Neural cell (in vitro differentiated cells): ENCODE data around the gene CCDC83. TPM values are rescaled to one million over a fixed set of nuclear protein-coding genes. Genes with fewer than 3 reads are reported as not detected.

Experiments
- H2AFZ ChIP-seq: fragments of 200-600, 300-800 bp; sonication (generic), shearing (Covaris generic); 2 replicates; pipeline ENCODE4 v1.6.0; 2014; ENCODE audit warnings: low read depth, mild to moderate bottlenecking, antibody characterized with exemption, low read length, moderate library complexity
- H3F3A ChIP-seq: fragments of 200-600 bp; shearing (Covaris generic); 2 replicates; pipeline ENCODE4 v1.6.1; 2016; ENCODE audit warnings: mild to moderate bottlenecking, moderate library complexity, mixed read lengths, antibody characterized with exemption, low read length; ENCODE audit not compliant: insufficient read depth, poor library complexity, severe bottlenecking
- H3K27ac ChIP-seq: fragments of 200-600, 300-800 bp; sonication (generic), shearing (Covaris generic); 2 replicates; pipeline ENCODE4 v1.5.1; 2014; ENCODE audit warnings: mild to moderate bottlenecking, low read length, moderate library complexity
- H3K27me3 ChIP-seq: fragments of 300-800, 200-600 bp; sonication (generic), shearing (Covaris generic); 2 replicates; pipeline ENCODE4 v1.6.0; 2014; ENCODE audit warnings: mild to moderate bottlenecking, low read depth, low read length, moderate library complexity; ENCODE audit not compliant: insufficient read depth
- H3K36me3 ChIP-seq: fragments of 300-800, 200-600 bp; sonication (generic), shearing (Covaris generic); 2 replicates; pipeline ENCODE4 v1.5.1; 2014; ENCODE audit warnings: mild to moderate bottlenecking, antibody characterized with exemption, low read length, moderate library complexity; ENCODE audit not compliant: insufficient read depth
- H3K4me2 ChIP-seq: fragments of 300-800, 200-600 bp; sonication (generic), shearing (Covaris generic); 2 replicates; pipeline ENCODE4 v1.6.0; 2014; ENCODE audit warnings: mild to moderate bottlenecking, low read length
- H3K4me3 ChIP-seq: fragments of 300-800, 200-600 bp; sonication (generic), shearing (Covaris generic); 2 replicates; pipeline ENCODE4 v1.5.1; 2014; ENCODE audit warnings: mild to moderate bottlenecking, low read length, moderate library complexity
- H3K79me2 ChIP-seq: fragments of 200-600 bp; shearing (Covaris generic); replicated peaks from 2 replicates; pipeline ENCODE4 v1.6.0; 2014; ENCODE audit warnings: mild to moderate bottlenecking, low read length, moderate library complexity; ENCODE audit not compliant: insufficient read depth
- H3K9ac ChIP-seq: fragments of 300-800, 200-600 bp; sonication (generic), shearing (Covaris generic); 2 replicates; pipeline ENCODE4 v1.6.1; 2016; ENCODE audit warnings: mild to moderate bottlenecking, low read length, mixed read lengths
- H3K9me2 ChIP-seq: fragments of 200-600 bp; shearing (Covaris generic); 2 replicates; pipeline ENCODE4 v1.6.1; 2016; ENCODE audit warnings: mild to moderate bottlenecking, low read length, mixed read lengths; ENCODE audit not compliant: insufficient read depth
- H3K9me3 ChIP-seq: fragments of 200-600, 300-800 bp; sonication (generic), shearing (Covaris generic); 2 replicates; pipeline ENCODE4 v1.6.1; 2016; ENCODE audit warnings: mild to moderate bottlenecking, mixed run types, low read length, moderate library complexity, mixed read lengths
- H4K20me1 ChIP-seq: fragments of 200-600 bp; shearing (Covaris generic); 2 replicates; pipeline ENCODE4 v1.6.1; 2016; ENCODE audit warnings: mild to moderate bottlenecking, mixed run types; ENCODE audit not compliant: insufficient read depth
- CTCF ChIP-seq: fragments of 450-650 bp; IDR thresholded peaks from 2 replicates; pipeline ENCODE4 v1.5.1; 2014; ENCODE audit warnings: antibody characterized with exemption, mild to moderate bottlenecking, moderate library complexity; ENCODE audit not compliant: poor library complexity, severe bottlenecking
- EP300 ChIP-seq: fragments of 450-650 bp; conservative IDR thresholded peaks from 2 replicates; pipeline ENCODE4 v1.6.1; 2014; ENCODE audit warnings: antibody characterized with exemption, mild to moderate bottlenecking, moderate library complexity; ENCODE audit not compliant: poor library complexity, severe bottlenecking
- EZH2 ChIP-seq: fragments of 200-600, 300-800 bp; shearing (Covaris generic), sonication (generic); IDR thresholded peaks from 2 replicates; pipeline ENCODE4 v1.6.1; 2014; ENCODE audit warnings: antibody characterized with exemption, low read length, borderline replicate concordance, mild to moderate bottlenecking; ENCODE audit not compliant: insufficient read depth, poor library complexity, severe bottlenecking
- MXI1 ChIP-seq: fragments of 450-650 bp; conservative IDR thresholded peaks from 2 replicates; pipeline ENCODE4 v1.6.1; 2014; ENCODE audit warnings: antibody characterized with exemption, mild to moderate bottlenecking; ENCODE audit not compliant: poor library complexity, severe bottlenecking
- POLR2AphosphoS5 ChIP-seq: IDR thresholded peaks from 2 replicates; pipeline ENCODE4 v1.6.1; 2012
- RAD21 ChIP-seq: fragments of 450-650 bp; conservative IDR thresholded peaks from 2 replicates; pipeline ENCODE4 v1.6.1; 2014; ENCODE audit warnings: antibody characterized with exemption, mild to moderate bottlenecking, moderate library complexity
- REST ChIP-seq: IDR thresholded peaks from 2 replicates; pipeline ENCODE4 v1.6.1; 2012; ENCODE audit warnings: borderline replicate concordance
- SMC3 ChIP-seq: fragments of 450-650 bp; conservative IDR thresholded peaks from 2 replicates; pipeline ENCODE4 v1.6.1; 2014; ENCODE audit warnings: antibody characterized with exemption, mild to moderate bottlenecking, moderate library complexity; ENCODE audit not compliant: poor library complexity
- TAF1 ChIP-seq: IDR thresholded peaks from 2 replicates; pipeline ENCODE4 v1.6.1; 2012; ENCODE audit warnings: low read depth
- polyA plus RNA-seq: library from polyadenylated mRNA; depleted of rRNA; stranded (reverse); fragments of >200 nt; gene quantifications from 2 replicates; pipeline ENCODE4 v1.2.3, GENCODE V29; 2014

CCDC83 gene
- polyA plus RNA-seq, 1 donor from 2014 or later, result not detected

- no peaks in the 10 kb centered on the region for H3K9me3 ChIP-seq
- H3K36me3 ChIP-seq, result no peaks in the 10 kb centered on the region
- no peak overlapping the region for H3K27ac ChIP-seq
- H3K79me2 ChIP-seq, result no peaks in the 10 kb centered on the region
- peak overlapping the region; percentile 25 for H2AFZ ChIP-seq
- H3F3A ChIP-seq, result no peaks in the 10 kb centered on the region
- no peak for TF ChIP-seq POLR2AphosphoS5
- TF ChIP-seq SMC3, result no peak
- no peak for TF ChIP-seq CTCF
- no peak for TF ChIP-seq RAD21
- no peak for TF ChIP-seq EP300
- no peak for TF ChIP-seq REST
- no peak for TF ChIP-seq TAF1
- no peak for TF ChIP-seq EZH2
- TF ChIP-seq MXI1, result no peak
- no peak overlapping the region for H3K9ac ChIP-seq
- H3K4me3 ChIP-seq, result peak overlapping the region; percentile 77
- no peaks in the 10 kb centered on the region for H4K20me1 ChIP-seq
- peak overlapping the region; percentile 81 for H3K4me2 ChIP-seq
- peaks cover 22% of the 10 kb centered on the region for H3K27me3 ChIP-seq
- no peaks in the 10 kb centered on the region for H3K9me2 ChIP-seq
Measured at GRCh38 chr11:85811624-85812023, 43.6 kb upstream of the CCDC83 start.

- Histone ChIP-seq H3K27me3 (peaks cover 22% of the 10 kb centered on the region), H3K36me3 (no peaks in the 10 kb centered on the region), H3F3A (no peaks in the 10 kb centered on the region), H3K9me3 (no peaks in the 10 kb centered on the region), H4K20me1 (no peaks in the 10 kb centered on the region), H2AFZ (no peak overlapping the region), H3K4me2 (no peak overlapping the region), H3K79me2 (no peaks in the 10 kb centered on the region), H3K4me3 (no peak overlapping the region), H3K27ac (no peak overlapping the region), H3K9ac (no peak overlapping the region), H3K9me2 (no peaks in the 10 kb centered on the region)
- TF ChIP-seq CTCF, result no peak
- no peak for TF ChIP-seq TAF1
- no peak for TF ChIP-seq EP300
- TF ChIP-seq RAD21, result no peak
Measured at GRCh38 chr11:85813721-85814120, 41.5 kb upstream of the CCDC83 start.
